HFFc6 (cell line): ENCODE measurements around the gene FGF14. TPM values are rescaled to one million over a fixed set of nuclear protein-coding genes. Genes with fewer than 3 reads are reported as not detected.

Source experiments
- DNase-seq: peaks from one replicate; pipeline ENCODE4 v3.0.0-alpha.2; 2018
- H3K27ac Mint-ChIP-seq: 2 replicates; pipeline ENCODE4 v1.8.0; 2020; ENCODE audit warnings: mild to moderate bottlenecking, mixed read lengths
- H3K27me3 Mint-ChIP-seq: 2 replicates; pipeline ENCODE4 v1.8.0; 2021; ENCODE audit warnings: mild to moderate bottlenecking, moderate library complexity, mixed read lengths; ENCODE audit not compliant: insufficient read depth
- H3K36me3 Mint-ChIP-seq: 2 replicates; pipeline ENCODE4 v1.8.0; 2021; ENCODE audit warnings: low read depth, mixed read lengths
- H3K4me1 Mint-ChIP-seq: 2 replicates; pipeline ENCODE4 v1.8.0; 2020; ENCODE audit warnings: low read depth, mixed read lengths
- H3K4me3 Mint-ChIP-seq: 2 replicates; pipeline ENCODE4 v1.8.0; 2020; ENCODE audit warnings: mild to moderate bottlenecking, moderate library complexity, mixed read lengths
- H3K9me3 Mint-ChIP-seq: 2 replicates; pipeline ENCODE4 v1.8.0; 2020; ENCODE audit warnings: mild to moderate bottlenecking, mixed read lengths
- CTCF ChIP-seq: fragments of 200-600 bp; sonication (generic); IDR thresholded peaks from 2 replicates; pipeline ENCODE4 v1.5.0; 2021; ENCODE audit warnings: antibody characterized with exemption, mild to moderate bottlenecking
- total RNA-seq, 6 experiments: library from RNA; stranded (reverse); fragmentation: NEBNext Ultra II Directional; extraction: Animal tissue kit (Norgen Biotek cat#: 25700); gene quantifications; 2 replicates in 1 of 6; 3 replicates in 5 of 6; pipeline ENCODE4 v1.2.3, GENCODE V29; 2021

Gene FGF14
- total RNA-seq, 6 experiments from 2014 or later: 0.02 to 0.03 TPM; not detected in 4

- Mint-ChIP-seq H3K9me3 (peaks cover 34% of the 10 kb centered on the region), H3K4me1 (no peaks in the 10 kb centered on the region), H3K36me3 (no peaks in the 10 kb centered on the region), H3K4me3 (no peak overlapping the region), H3K27me3 (no peaks in the 10 kb centered on the region), H3K27ac (no peak overlapping the region)
- DNase-seq: no peak
- no peak for TF ChIP-seq CTCF
Observed at GRCh38 chr13:101967781-101968180, 434.1 kb downstream of the FGF14 start.

- Mint-ChIP-seq H3K9me3 (peaks cover 33% of the 10 kb centered on the region), H3K27ac (no peak overlapping the region)
- no peak for DNase-seq
Observed at GRCh38 chr13:101967216-101967615, 434.6 kb downstream of the FGF14 start.

GRCh38 chr13:101965096-101965495, 436.8 kb downstream of the FGF14 start:
- H3K9me3 Mint-ChIP-seq: peaks cover 27% of the 10 kb centered on the region
- no peaks in the 10 kb centered on the region for H3K36me3 Mint-ChIP-seq
- no peaks in the 10 kb centered on the region for H3K4me1 Mint-ChIP-seq
- no peak for DNase-seq
- H3K27me3 Mint-ChIP-seq: no peaks in the 10 kb centered on the region
- no peak overlapping the region for H3K4me3 Mint-ChIP-seq
- no peak overlapping the region for H3K27ac Mint-ChIP-seq
- TF ChIP-seq CTCF: no peak

More at GRCh38 chr13:101967216-101967615, 434.6 kb downstream of the FGF14 start:
- Mint-ChIP-seq H3K4me3 (no peak overlapping the region), H3K4me1 (no peaks in the 10 kb centered on the region), H3K36me3 (no peaks in the 10 kb centered on the region), H3K27me3 (no peaks in the 10 kb centered on the region)
- TF ChIP-seq CTCF: no peak

- no peaks in the 10 kb centered on the region for H3K27me3 Mint-ChIP-seq
- no peaks in the 10 kb centered on the region for H3K4me1 Mint-ChIP-seq
- H3K9me3 Mint-ChIP-seq: peaks cover 18% of the 10 kb centered on the region
- no peaks in the 10 kb centered on the region for H3K36me3 Mint-ChIP-seq
- H3K27ac Mint-ChIP-seq: no peak overlapping the region
- no peak for TF ChIP-seq CTCF
- no peak overlapping the region for H3K4me3 Mint-ChIP-seq
- no peak for DNase-seq
Observed at GRCh38 chr13:101959016-101959415, 442.8 kb downstream of the FGF14 start.

GRCh38 chr13:101955764-101956163, 446.1 kb downstream of the FGF14 start:
- H3K4me1 Mint-ChIP-seq: no peaks in the 10 kb centered on the region
- no peaks in the 10 kb centered on the region for H3K27me3 Mint-ChIP-seq
- H3K4me3 Mint-ChIP-seq: no peak overlapping the region
- no peak for TF ChIP-seq CTCF
- no peaks in the 10 kb centered on the region for H3K36me3 Mint-ChIP-seq
- peaks cover 8% of the 10 kb centered on the region; the same call in 1 of the 2 replicates for H3K9me3 Mint-ChIP-seq
- H3K27ac Mint-ChIP-seq: no peak overlapping the region
- DNase-seq: no peak

DNA sequence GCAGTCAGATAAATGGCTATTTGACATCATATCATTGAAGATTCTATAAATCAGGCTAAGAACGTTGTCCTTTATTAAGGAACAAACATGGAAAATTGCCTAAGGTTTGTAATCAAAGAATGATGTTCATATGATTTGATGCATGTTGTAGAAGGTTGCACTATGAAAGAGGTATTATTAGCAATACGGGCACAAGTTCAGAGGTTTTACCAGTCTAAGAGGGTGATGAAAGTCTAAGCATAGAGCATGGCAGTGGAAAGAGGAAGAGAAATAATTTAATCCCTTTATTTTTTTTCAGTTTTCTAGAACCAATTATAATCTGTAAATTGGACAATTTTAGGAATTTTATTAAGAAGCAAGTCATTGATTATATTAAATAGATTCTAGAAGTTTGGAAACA, 450.7 kb downstream of the FGF14 start:
- no peaks in the 10 kb centered on the region for H3K27me3 Mint-ChIP-seq
- TF ChIP-seq CTCF: no peak
- DNase-seq: no peak
- H3K9me3 Mint-ChIP-seq: no peaks in the 10 kb centered on the region
- H3K27ac Mint-ChIP-seq: no peak overlapping the region
- no peaks in the 10 kb centered on the region for H3K4me1 Mint-ChIP-seq
- H3K4me3 Mint-ChIP-seq: no peak overlapping the region
- no peaks in the 10 kb centered on the region for H3K36me3 Mint-ChIP-seq
